HG03521 (cell line): Measurements from ENCODE around the gene TSSK1B.
"Not testable (repeated sequence)": the region's sequence is repeated elsewhere in the genome, so short reads cannot be mapped to it uniquely, and the experiment has no call there.

ENCODE experiments used
- ATAC-seq: cut with Tn5 transposase; IDR thresholded peaks from one replicate; pipeline ENCODE4 v1.9.1; 2021; ENCODE audit warnings: mild to moderate bottlenecking, moderate library complexity; ENCODE audit not compliant: unreplicated experiment

The TSSK1B gene

DNA sequence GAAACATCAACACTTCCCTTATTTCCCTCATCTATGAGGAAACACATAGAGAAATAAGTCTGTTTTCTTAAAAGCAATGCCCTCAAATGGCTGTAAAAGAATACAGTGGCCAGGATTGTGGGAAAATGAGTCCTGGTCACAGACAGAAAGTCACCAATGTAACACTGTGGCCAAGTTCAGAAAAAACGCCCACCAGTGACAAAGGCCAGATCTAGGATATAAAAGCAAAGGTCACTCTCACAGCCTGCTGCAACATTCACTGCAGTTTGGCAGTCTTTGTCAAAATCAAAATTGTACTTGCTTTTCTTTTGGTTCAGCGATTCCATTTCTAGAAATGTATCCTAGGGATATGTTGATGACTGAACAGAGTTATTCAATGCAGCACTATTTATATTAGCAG, 30.5 kb downstream of the TSSK1B start:
- no peak for ATAC-seq

GRCh38 chr5:113397986-113398385, 36.8 kb downstream of the TSSK1B start:
- ATAC-seq = not testable (repeated sequence)

GRCh38 chr5:113397046-113397445, 37.7 kb downstream of the TSSK1B start:
- ATAC-seq = no peak

DNA sequence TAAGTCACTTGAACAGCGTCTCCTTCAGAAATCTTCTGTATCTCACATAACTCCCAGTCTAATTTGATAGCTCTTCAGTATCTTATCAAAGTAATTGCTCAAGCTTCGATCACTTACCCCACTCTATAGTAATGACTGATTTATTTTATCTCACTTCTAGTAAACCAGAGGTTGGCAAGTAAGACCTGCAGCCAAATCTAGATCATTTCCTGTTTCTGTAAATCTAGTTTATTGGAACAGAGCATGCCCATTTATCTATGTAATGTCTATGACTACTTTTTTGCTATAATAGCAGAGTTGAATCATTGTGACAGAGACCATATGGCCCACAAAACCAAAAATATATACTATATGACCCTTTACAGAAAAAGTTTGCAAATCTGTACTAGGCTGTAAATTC, 40.1 kb downstream of the TSSK1B start:
- ATAC-seq = no peak

GRCh38 chr5:113390224-113390623, 44.6 kb downstream of the TSSK1B start:
- no peak for ATAC-seq

DNA sequence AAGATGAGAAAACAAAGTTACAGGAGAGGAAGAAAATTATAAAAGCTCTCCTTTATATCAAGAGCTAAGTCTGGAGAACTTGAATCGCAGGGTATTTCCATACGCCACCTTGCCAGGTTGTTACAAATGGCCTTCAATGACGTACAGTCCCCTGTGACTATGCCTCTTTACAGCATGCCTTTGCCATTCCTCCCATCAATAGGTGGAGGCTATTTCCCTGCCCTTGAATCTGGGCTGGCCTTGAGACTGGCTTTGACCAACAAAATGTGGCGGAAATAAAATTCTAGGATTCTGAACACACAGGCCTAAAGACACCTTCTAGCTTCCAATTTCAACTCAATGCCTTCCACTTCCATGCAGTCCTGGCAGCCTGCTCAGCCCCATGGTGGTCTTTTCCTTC, 45.7 kb downstream of the TSSK1B start:
- ATAC-seq = no peak

GRCh38 chr5:113387844-113388243, 46.9 kb downstream of the TSSK1B start:
- ATAC-seq = no peak

DNA sequence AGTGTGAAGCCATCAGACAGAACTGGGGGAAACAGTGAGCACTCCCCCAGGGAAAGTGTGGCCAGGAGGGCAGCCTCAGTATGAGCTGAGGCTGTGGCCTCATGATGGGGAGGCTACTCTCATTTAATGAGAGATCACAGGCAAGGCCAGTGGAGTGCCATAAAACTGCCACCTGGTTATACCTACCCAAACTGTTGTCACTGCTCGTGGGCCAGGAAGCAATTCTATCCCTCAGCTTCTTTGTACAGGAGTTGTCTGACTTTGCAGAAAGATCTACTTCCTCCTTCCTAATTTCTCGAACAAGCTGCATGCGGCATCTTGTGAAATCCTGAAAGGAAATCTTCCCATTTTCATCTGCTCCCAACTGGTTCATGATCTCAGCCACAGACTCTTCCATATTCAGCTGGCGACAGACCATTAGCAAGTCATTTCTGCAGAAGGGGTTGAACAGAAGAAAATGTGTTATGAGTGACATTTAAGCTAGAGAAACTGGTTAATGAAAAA, 50.0 kb downstream of the TSSK1B start:
- no peak for ATAC-seq

DNA sequence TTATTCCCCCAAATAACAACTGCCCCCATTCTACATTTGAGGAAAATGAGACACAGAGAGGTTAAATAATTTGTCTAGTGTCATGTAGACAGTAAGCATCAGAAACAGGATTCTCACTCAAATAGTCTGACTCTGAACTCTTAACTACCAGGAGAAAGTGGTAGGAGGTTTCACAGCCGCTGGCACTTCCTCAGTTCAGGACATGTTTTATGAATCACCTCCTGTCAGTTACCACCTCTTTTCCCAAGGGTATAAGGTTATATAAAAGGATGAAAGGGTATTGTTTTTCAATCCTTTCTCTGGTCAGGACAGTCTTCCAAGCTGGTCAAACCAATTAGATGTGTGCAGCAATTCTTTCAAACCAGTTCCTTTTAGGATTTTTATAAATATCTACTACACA, 52.1 kb downstream of the TSSK1B start:
- no peak for ATAC-seq
